Measurements from ENCODE around the gene PXK. TPM values are rescaled to one million over a fixed set of nuclear protein-coding genes. Genes with fewer than 3 reads are reported as not detected.
A peak's percentile ranks its signal among the peaks of the same experiment; 100 is the strongest.

The PXK gene
- total RNA-seq, 2 donors from 2014 or later = 9.3 to 11.4 TPM

- no peaks in the 10 kb centered on the region for H3K27me3 ChIP-seq
- DNase-seq = peak; percentile 28
- peak overlapping the region; percentile 10 for H3K27ac ChIP-seq
- no peaks in the 10 kb centered on the region for H3K9me3 ChIP-seq
- intact Hi-C loops (cut with DNase I) = no loop called here
- H3K4me1 ChIP-seq = no peaks in the 10 kb centered on the region
- H3K4me3 ChIP-seq = no peak overlapping the region
- no peak overlapping the region for H3K9ac ChIP-seq (ENCODE audit: low read depth in 2 of 2, low read length in 2 of 2)
- H3K36me3 ChIP-seq = no peaks in the 10 kb centered on the region
- TF ChIP-seq, protein P1, sequence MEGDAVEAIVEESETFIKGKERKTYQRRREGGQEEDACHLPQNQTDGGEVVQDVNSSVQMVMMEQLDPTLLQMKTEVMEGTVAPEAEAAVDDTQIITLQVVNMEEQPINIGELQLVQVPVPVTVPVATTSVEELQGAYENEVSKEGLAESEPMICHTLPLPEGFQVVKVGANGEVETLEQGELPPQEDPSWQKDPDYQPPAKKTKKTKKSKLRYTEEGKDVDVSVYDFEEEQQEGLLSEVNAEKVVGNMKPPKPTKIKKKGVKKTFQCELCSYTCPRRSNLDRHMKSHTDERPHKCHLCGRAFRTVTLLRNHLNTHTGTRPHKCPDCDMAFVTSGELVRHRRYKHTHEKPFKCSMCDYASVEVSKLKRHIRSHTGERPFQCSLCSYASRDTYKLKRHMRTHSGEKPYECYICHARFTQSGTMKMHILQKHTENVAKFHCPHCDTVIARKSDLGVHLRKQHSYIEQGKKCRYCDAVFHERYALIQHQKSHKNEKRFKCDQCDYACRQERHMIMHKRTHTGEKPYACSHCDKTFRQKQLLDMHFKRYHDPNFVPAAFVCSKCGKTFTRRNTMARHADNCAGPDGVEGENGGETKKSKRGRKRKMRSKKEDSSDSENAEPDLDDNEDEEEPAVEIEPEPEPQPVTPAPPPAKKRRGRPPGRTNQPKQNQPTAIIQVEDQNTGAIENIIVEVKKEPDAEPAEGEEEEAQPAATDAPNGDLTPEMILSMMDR (IDR thresholded peaks at IDR 0.05) = no peak
Observed at GRCh38 chr3:58386626-58387365, 54.1 kb downstream of the PXK start.

GRCh38 chr3:58387650-58388546 is 55.2 kb downstream of the PXK start:
- intact Hi-C loops (cut with DNase I) = no loop called here
- DNase-seq = no peak
- Histone ChIP-seq H3K4me1 (no peaks in the 10 kb centered on the region), H3K27me3 (no peaks in the 10 kb centered on the region), H3K9ac (ENCODE audit: low read depth in 2 of 2, low read length in 2 of 2) (no peak overlapping the region), H3K36me3 (no peaks in the 10 kb centered on the region), H3K9me3 (no peaks in the 10 kb centered on the region), H3K27ac (peak overlapping the region; percentile 10), H3K4me3 (no peak overlapping the region)
- TF ChIP-seq, protein P1 (IDR thresholded peaks at IDR 0.05) = no peak

DNA sequence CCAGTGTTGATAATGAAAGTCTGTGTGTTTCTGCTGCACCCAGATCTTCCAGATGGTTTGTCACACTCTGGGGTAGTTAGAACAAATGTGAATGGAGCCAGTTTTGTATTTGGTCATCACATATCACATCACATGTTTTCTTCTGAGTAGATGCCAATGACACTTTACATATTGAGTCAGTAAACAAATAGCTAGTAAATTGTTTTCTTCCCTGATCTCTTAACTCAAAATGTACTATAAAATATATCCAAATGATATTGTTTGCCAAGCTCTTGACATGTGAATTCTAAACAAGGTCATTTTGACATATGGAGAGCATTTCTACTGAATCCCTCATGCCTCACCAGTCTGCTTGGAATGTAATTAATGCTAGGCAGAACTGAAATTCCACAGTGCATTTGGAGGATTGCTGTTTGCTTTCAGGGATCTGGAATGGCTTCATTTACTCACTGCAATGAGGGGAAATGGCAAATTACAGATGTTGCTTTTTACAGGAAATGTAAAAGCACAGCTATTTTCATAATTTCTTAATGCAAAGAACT is 55.9 kb downstream of the PXK start:
- H3K9ac ChIP-seq (ENCODE audit: low read depth in 2 of 2, low read length in 2 of 2) = no peak overlapping the region
- H3K27ac ChIP-seq = peak overlapping the region; percentile 9
- no peaks in the 10 kb centered on the region for H3K4me1 ChIP-seq
- no peaks in the 10 kb centered on the region for H3K27me3 ChIP-seq
- no peaks in the 10 kb centered on the region for H3K36me3 ChIP-seq
- H3K9me3 ChIP-seq = no peaks in the 10 kb centered on the region
- no peak overlapping the region for H3K4me3 ChIP-seq
- DNase-seq = no peak
- intact Hi-C loops (cut with DNase I) = no loop called here
- TF ChIP-seq, protein P1 (IDR thresholded peaks at IDR 0.05) = no peak

DNA sequence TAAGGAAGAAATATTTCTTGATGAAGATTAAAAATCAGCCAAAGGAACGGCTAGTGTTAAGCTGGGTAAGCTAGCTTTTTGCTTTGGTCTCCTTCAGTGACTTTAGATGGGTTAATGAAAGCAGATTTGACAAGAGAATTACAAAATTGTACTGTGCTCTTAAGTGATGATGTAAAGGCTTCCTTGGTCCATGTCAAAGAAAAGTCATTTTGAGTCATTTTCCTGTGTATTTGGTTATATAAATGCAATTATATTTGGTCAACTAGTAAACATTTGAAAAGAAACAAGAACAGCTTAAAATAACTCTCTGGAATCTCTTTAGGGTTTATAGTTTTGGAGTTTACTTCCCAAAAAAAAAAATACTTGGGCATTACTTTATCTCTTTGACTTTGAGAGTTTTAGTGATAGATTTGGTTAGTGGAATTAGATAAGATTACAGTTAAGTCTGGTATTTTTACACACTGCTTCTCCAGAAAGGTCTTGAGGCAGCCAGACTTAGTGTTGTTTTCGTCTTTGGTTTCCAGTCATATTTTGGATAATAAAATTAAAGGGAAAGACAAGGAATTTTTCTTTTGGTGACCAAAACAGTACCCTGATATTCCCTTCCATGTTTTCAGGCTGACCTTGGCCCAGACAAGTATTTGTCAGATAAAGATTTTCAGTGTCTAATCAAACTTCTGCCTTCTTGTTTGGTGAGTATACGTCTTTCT is 58.6 kb downstream of the PXK start:
- H3K36me3 ChIP-seq = no peaks in the 10 kb centered on the region
- H3K4me1 ChIP-seq = no peaks in the 10 kb centered on the region
- TF ChIP-seq, protein P1 (IDR thresholded peaks at IDR 0.05) = no peak
- H3K9ac ChIP-seq (ENCODE audit: low read depth in 2 of 2, low read length in 2 of 2) = no peak overlapping the region
- no peaks in the 10 kb centered on the region for H3K27me3 ChIP-seq
- no peak for DNase-seq
- H3K9me3 ChIP-seq = no peaks in the 10 kb centered on the region
- intact Hi-C loops (cut with DNase I) = no loop called here
- no peak overlapping the region for H3K27ac ChIP-seq
- H3K4me3 ChIP-seq = no peak overlapping the region

GRCh38 chr3:58392181-58392580 is 59.5 kb downstream of the PXK start:
- Histone ChIP-seq H3K27ac (no peak overlapping the region), H3K4me3 (no peak overlapping the region), H3K9me3 (no peaks in the 10 kb centered on the region), H3K36me3 (no peaks in the 10 kb centered on the region), H3K27me3 (no peaks in the 10 kb centered on the region), H3K9ac (ENCODE audit: low read depth in 2 of 2, low read length in 2 of 2) (no peak overlapping the region), H3K4me1 (no peaks in the 10 kb centered on the region)
- DNase-seq = no peak
- intact Hi-C loops (cut with DNase I) = no loop called here
- TF ChIP-seq, protein P1 (IDR thresholded peaks at IDR 0.05) = no peak
